Activated CD4-positive, alpha-beta T cell treated with anti-CD3 and anti-CD28 coated beads, Interleukin-2, amount 50 U/mL, for 16 hours (primary cell): ENCODE results near the gene RIGI.
"Not testable (repeated sequence)": the region's sequence is repeated elsewhere in the genome, so short reads cannot be mapped to it uniquely, and the experiment has no call there.

ENCODE experiments used
- DNase-seq: peaks from one replicate; pipeline ENCODE4 v3.0.0-alpha.2; 2020

Gene RIGI

DNA sequence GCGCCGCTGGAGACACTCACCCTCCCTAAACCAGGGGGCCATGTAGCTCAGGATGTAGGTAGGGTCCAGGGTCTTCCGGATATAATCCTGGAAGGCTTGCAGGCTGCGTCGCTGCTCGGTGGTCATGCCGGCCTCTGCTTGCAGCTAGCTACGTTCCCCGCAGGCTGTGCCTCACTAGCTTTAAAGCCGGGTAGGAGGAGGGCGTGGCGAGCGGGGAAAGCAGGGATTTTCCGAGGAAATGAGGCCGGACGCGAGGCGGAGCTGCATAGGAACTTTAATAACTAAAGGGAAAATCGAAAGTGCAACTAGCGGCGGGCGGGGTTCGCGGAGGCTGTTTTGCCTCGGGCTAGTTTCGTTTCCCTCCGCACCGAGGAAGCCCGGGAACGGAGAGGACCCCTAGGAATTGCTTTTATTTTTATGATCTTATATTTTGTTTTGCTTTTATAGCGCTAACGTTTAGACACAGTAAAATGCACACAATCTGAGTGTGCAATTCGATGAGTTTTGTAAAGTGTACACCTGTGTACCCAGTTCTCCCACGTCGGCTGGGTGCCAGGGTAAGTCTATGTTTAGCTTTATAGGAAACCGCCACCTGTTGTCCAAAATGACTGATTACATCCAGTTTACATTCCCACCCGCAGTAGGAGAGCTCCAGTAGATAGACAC lies at the start of gene RIGI:
TSS of gene RIGI (minus strand) at position 156 of the 666 bp plus-strand sequence. CDS start at position 126, 30 bp downstream.
- peak; percentile 74 for DNase-seq

- DNase-seq: no peak
These were observed 48.9 kb upstream of the RIGI start for GRCh38 chr9:32574858-32575257.

DNA sequence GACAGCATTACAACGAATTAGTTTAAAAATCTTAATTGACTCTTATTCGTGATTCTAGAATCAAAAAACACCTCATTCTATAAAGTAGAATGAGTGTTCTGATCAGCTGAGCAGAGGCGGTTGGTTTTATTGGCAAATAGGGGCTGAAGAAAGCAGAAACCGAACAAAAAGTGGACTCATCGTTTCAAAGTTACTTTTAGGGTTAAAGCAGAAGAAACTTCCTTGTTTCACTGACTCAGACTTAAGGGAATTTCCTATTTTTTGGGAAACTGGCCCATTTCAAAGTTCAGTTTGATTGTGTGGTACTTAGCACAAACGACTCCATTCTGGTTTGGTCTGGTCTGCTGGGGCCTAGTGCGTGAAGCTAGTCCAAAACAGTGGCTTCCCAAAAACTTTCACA lies 47.8 kb upstream of the RIGI start:
- DNase-seq: no peak

DNA sequence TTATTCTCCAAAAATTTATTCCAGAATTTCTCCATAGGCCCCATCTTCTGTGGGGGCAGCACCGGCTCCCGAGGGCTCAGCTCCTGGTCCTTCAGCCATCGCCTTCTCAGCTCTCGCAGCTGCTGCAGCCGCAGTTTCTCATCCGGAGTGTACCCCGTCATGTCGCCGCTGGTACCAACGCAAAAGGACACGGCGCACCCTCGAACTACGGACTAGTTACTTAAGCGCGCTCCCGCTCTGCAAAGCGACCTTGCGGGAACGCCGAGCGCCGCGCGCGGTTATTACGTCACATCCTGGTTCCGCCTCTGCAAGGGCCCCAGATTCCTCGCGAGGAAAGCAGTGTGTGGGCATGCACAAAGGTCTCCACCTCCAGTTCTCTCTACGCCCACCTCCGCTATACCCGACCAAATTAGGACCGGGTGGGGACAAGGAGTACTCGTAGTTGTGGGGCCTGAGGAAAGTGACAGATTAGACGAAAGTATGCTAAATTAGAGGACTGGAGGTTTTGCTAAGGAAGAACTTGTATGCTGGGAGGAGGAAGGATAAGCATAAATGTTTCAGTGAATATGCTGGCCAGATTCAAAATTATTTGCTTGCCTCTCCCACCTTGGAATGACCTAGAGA lies 47.0 kb upstream of the RIGI start, which contains the start of gene NDUFB6:
TSS of gene NDUFB6 (minus strand) at position 260 of the 624 bp plus-strand sequence. CDS start at position 161, 99 bp downstream.
- peak; percentile 96 for DNase-seq

DNA sequence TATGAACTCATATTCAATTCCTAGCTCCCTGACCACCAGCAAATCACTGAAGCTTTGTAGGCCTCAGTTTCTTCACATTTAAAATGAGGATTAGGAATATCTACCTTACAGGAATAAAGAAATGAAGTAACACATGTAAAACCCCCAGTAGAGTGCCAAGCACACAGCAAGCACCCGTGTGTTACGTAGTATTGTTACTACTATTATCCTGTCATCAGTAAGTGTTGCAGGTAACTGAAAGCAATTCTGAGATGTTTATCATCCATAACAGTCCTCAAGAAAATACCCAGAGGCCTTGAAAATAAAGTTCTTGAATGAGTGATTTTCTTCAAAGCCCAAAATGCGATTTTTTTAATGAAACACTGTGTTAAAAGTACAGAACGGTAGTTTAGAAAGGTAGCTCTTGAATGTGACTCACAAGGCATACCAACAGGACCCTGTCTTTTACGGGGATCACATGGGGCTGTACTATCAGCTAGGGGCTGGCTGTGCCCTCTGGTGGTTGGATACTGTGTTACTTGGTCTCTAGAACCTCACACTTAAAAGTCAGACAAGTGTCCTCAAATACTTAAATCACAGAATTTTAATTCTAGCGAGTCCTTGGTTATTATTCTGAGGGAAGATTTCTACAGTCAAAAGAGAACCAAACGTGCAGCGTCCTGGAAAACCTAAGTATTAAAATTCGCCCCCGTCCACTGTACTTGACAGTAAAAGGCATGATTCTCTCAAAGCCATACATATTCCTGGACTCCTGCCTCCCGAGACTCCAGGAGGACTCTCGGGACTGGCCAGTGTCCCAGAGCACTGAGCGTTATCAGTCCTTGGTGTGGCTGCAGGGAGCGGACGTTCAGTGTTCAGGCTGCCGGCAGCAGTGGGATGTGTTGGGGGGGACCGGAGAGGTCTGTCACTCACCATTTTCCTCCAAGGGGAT lies 46.2 kb upstream of the RIGI start:
- peak; percentile 83 for DNase-seq

DNA sequence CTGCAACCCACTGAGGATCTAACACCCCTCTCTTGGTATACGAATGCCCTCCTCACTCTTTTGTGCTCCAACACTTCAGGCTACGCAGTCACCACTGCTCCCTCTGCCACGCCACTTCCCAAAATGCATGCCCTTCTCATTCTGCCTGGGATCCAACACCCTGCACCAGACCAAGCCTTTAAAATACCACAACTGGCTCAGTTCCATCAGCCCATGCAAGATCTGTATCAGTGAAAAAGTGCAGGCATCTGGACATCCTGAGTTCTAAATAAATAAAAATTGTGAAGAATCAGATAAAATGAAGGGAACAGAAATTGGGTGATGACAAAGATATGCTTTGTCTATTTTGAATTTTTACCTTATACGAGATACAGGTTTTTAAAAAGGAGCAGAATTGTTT lies 44.3 kb upstream of the RIGI start:
- DNase-seq: no peak

DNA sequence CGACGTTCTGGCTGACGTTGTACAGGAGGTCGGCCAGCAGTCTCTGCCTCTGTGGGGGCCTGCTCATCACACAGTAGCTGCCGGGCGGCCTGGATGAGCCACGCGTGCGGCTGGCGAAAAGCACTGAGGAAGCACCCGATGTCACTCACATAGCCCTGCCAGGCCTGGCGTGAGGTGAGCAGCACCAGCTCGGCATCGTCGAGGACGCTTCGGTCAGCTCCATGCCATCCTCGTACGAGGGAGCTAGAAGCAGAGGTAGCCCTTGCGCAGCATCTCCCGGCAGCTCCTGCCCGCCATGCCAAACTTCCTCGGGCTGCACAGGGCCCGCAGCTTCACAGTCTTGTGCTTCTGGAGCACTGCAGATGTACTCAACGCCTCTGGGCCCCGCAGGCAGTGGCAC lies 40.8 kb upstream of the RIGI start:
- no peak for DNase-seq

DNA sequence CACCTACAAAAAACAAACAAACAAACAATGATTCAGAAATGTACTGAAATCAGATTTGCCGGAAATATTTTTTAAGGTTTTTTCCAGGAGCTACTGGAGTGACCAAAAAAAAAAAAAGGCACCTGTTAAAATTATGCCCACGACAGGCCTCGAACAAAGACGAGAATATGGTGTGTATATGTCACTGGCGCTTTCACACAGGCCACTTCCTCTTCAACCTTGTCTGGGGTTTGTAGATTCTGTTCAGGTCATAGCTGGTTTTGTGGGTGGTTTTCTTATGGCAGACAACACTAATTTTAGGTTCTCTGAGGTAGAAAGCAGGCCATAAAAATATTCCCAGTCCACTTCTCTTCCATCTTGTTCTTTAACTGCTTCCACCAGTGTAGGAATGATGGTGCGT lies 40.0 kb upstream of the RIGI start:
- no peak for DNase-seq

GRCh38 chr9:32558408-32558934 lies 32.5 kb upstream of the RIGI start:
- no peak for DNase-seq

- no peak for DNase-seq
These were observed 28.6 kb upstream of the RIGI start for GRCh38 chr9:32554591-32554990.

GRCh38 chr9:32554107-32554506 lies 28.1 kb upstream of the RIGI start:
- DNase-seq: no peak

GRCh38 chr9:32552172-32552872 lies 26.3 kb upstream of the RIGI start, which contains the start of the genes SMIM27 and TOPORS:
SMIM27 (plus strand) TSS chr9:32552327; CDS start chr9:32552435, 108 bp downstream.
TOPORS (minus strand) TSS chr9:32552586; CDS start chr9:32552436, 150 bp downstream.
- peak; percentile 91 for DNase-seq

GRCh38 chr9:32551276-32552051 lies 25.5 kb upstream of the RIGI start:
- peak; percentile 48 for DNase-seq

DNA sequence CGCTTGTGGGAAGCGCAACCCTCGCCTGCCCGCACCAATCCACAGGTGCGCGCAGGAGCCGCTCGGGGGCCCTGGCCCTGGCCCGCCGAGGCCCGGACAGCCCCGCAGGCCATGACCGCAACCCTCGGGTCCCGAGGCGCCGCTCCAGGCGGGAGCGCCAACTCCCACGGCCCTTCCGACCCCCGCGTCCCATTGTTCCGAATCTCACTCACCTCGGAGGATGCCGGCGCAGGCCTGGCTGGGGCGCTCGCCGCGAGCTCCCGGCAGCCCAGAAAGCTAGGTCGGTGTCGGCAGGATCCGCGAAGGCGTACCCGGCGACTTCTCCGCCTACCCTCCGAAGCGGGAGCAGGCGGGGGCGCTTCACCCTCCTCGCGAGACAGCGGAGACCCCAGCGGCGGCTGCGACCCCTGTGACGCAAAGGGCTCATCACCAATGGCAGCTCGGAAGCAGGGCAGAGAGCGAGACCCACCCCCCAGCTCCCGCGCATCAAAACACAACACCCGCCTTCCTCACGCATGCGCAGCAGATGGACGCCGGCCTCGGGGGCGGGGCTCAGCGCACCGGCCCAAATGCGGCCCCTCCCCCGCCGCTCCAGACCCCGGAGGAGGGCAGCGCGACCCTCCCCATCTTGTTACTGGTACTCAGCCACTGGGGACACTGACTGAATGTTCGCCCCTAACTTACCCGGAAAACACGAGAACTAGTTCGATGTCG lies 24.7 kb upstream of the RIGI start:
- peak; percentile 94 for DNase-seq

DNA sequence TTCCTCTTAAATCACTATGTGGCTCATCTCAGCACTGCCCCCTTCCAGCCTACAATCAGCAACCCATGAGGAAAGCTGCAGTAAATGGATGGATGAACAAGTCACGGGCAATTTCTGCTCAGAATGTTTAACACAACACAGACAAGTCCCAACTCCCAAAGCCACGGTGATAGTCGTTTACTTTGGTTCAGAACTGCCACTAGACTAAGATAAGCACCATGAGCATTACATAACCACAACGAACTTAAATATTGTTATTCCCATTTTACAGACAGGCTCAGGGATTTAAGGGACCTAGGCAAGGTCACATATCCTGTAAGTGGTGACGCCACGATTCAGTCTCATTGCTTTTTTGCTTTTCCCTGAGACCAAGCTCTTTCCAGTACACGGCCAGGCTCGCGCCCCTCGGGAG lies 24.2 kb upstream of the RIGI start:
- DNase-seq: no peak

- DNase-seq: not testable (repeated sequence)
These were observed 22.2 kb upstream of the RIGI start for GRCh38 chr9:32548213-32548612.

- DNase-seq: no peak
These were observed 19.9 kb upstream of the RIGI start for GRCh38 chr9:32545884-32546283.

- DNase-seq: no peak
These were observed 17.1 kb upstream of the RIGI start for GRCh38 chr9:32543047-32543446.

- no peak for DNase-seq
These were observed 7.8 kb upstream of the RIGI start for GRCh38 chr9:32533816-32534215.

GRCh38 chr9:32533336-32533735 lies 7.3 kb upstream of the RIGI start:
- no peak for DNase-seq

- DNase-seq: no peak
These were observed 682 bp upstream of the RIGI start for GRCh38 chr9:32526707-32527048.
